Measurements from ENCODE around the gene ARHGEF4.

DNA sequence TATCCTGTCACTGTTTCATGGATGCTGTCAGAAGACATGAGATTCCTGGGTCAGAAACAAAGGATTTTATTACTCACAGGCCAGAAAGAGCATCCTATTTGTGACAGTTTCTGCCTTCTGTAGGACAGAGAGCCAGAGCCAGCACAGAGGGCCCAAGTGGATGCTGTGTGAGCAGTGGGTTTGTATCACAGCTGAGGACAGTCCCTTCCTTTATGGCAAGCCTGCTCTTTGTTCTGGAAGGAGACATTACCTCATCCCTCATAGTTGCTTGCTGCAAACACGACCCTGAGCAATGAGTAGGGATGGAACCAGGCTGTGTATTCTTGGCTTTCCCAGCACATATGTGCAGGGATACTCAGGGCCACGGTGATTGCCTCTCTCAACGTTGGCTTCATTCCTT, 41.6 kb downstream of the ARHGEF4 start:
- TF ChIP-seq EZH2 (IDR thresholded peaks at IDR 0.05; ENCODE audit: borderline replicate concordance, low read depth, low read length, severe bottlenecking) (no peak), JUN (IDR thresholded peaks at IDR 0.05; ENCODE audit: borderline replicate concordance, insufficient read depth, insufficient read length, low read depth) (no peak)
- TF ChIP-seq, protein P1, sequence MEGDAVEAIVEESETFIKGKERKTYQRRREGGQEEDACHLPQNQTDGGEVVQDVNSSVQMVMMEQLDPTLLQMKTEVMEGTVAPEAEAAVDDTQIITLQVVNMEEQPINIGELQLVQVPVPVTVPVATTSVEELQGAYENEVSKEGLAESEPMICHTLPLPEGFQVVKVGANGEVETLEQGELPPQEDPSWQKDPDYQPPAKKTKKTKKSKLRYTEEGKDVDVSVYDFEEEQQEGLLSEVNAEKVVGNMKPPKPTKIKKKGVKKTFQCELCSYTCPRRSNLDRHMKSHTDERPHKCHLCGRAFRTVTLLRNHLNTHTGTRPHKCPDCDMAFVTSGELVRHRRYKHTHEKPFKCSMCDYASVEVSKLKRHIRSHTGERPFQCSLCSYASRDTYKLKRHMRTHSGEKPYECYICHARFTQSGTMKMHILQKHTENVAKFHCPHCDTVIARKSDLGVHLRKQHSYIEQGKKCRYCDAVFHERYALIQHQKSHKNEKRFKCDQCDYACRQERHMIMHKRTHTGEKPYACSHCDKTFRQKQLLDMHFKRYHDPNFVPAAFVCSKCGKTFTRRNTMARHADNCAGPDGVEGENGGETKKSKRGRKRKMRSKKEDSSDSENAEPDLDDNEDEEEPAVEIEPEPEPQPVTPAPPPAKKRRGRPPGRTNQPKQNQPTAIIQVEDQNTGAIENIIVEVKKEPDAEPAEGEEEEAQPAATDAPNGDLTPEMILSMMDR (IDR thresholded peaks at IDR 0.05; ENCODE audit: extremely low read depth in 1 of 2, insufficient read depth in 1 of 2, low read depth in 1 of 2, low read length in 2 of 2) = no peak

Data from endothelial cell of umbilical vein (primary cell).